ENCODE results near the gene BRAF. TPM values are rescaled to one million over a fixed set of nuclear protein-coding genes. Genes with fewer than 3 reads are reported as not detected.

BRAF gene
- total and polyA plus RNA-seq, 2 donors (not counting 3 experiments of a cell fraction or from before 2014, with no cell fraction given) = 6.6 to 26.2 TPM

DNA sequence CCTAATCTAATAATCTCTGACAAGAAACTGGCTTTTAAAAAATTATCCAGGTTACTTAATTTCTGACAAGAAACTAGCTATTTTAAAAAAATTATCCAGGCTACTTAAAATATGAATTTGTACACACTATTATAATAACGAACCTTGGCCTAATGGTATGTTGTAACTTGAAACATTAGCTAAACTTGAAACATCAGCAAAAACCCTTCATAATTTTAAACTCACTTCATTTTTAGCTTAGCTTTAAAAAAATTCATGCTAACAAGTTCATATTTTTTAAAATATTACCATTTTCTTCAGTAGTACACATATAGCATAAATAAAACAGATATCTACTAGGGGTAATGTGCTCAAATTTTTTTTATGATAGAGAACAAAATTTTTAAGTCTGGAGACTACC, 35.6 kb downstream of the BRAF start:
- TF ChIP-seq EZH2 (IDR thresholded peaks at IDR 0.05; ENCODE audit: borderline replicate concordance, low read depth, low read length, severe bottlenecking) (no peak), MYC (IDR thresholded peaks at IDR 0.05; ENCODE audit: low read depth, low read length) (no peak), GATA2 (IDR thresholded peaks at IDR 0.05; ENCODE audit: insufficient read depth, insufficient read length, low read depth, low read length) (no peak), POLR2AphosphoS5 (IDR thresholded peaks at IDR 0.05; ENCODE audit: insufficient read depth, low read depth, low read length) (no peak), POLR2A (IDR thresholded peaks at IDR 0.05; ENCODE audit: low read depth, low read length) (no peak), JUN (IDR thresholded peaks at IDR 0.05; ENCODE audit: borderline replicate concordance, insufficient read depth, insufficient read length, low read depth) (no peak), FOS (IDR thresholded peaks at IDR 0.05; ENCODE audit: borderline replicate concordance, insufficient read depth, low read length) (no peak)
- TF ChIP-seq, protein P1, sequence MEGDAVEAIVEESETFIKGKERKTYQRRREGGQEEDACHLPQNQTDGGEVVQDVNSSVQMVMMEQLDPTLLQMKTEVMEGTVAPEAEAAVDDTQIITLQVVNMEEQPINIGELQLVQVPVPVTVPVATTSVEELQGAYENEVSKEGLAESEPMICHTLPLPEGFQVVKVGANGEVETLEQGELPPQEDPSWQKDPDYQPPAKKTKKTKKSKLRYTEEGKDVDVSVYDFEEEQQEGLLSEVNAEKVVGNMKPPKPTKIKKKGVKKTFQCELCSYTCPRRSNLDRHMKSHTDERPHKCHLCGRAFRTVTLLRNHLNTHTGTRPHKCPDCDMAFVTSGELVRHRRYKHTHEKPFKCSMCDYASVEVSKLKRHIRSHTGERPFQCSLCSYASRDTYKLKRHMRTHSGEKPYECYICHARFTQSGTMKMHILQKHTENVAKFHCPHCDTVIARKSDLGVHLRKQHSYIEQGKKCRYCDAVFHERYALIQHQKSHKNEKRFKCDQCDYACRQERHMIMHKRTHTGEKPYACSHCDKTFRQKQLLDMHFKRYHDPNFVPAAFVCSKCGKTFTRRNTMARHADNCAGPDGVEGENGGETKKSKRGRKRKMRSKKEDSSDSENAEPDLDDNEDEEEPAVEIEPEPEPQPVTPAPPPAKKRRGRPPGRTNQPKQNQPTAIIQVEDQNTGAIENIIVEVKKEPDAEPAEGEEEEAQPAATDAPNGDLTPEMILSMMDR (IDR thresholded peaks at IDR 0.05; ENCODE audit: extremely low read depth in 1 of 2, insufficient read depth in 1 of 2, low read depth in 1 of 2, low read length in 2 of 2) = no peak
- TF ChIP-seq, protein P2, sequence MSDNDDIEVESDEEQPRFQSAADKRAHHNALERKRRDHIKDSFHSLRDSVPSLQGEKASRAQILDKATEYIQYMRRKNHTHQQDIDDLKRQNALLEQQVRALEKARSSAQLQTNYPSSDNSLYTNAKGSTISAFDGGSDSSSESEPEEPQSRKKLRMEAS (IDR thresholded peaks at IDR 0.05; ENCODE audit: insufficient read depth, insufficient read length) = no peak
- BruUV-seq (replicated peaks) = no TSS peak
- no peak overlapping the region for H3K4me2 ChIP-seq (ENCODE audit: insufficient read depth, low read length)
- H3K27ac ChIP-seq (ENCODE audit: insufficient read depth, low read depth, low read length) = no peak overlapping the region
- H3K36me3 ChIP-seq (ENCODE audit: control insufficient read depth in 2 of 2, extremely low read depth in 1 of 2, insufficient read depth in 2 of 2, low read length in 2 of 2) = no peaks in the 10 kb centered on the region
- no peaks in the 10 kb centered on the region for H3K9me1 ChIP-seq (replicated peaks; ENCODE audit: control insufficient read depth, extremely low read depth, insufficient read depth, low read length)
- H3K27me3 ChIP-seq (ENCODE audit: control insufficient read depth in 2 of 2, insufficient read depth in 2 of 2, low read length in 2 of 2) = no peaks in the 10 kb centered on the region
- H3K79me2 ChIP-seq (ENCODE audit: control insufficient read depth, insufficient read depth, low read length) = peaks cover 57% of the 10 kb centered on the region
- intact Hi-C loops (cut with micrococcal nuclease) (no loop called here), dilution Hi-C loops (cut with MboI; ENCODE audit: extremely low pct_ligation_motif_present, low sequenced_read_pairs) (no loop called here)
- H4K20me1 ChIP-seq (replicated peaks; ENCODE audit: control insufficient read depth, extremely low read depth, insufficient read depth, low read length) = peaks cover 6% of the 10 kb centered on the region
- H3K9me3 ChIP-seq (replicated peaks; ENCODE audit: control insufficient read depth, insufficient read depth, low read length) = no peaks in the 10 kb centered on the region
- no peak overlapping the region for H3K9ac ChIP-seq (replicated peaks; ENCODE audit: extremely low read depth, insufficient read depth, low read length)
- CTCF ChIA-PET = interaction anchor here (1.3 kb wide), 1 partner anchor 12 kb away, joined by 5 read pairs; no protein-coding TSS in a partner anchor
- no peak overlapping the region for H3K4me3 ChIP-seq (replicated peaks in 1 of 3; ENCODE audit: insufficient read depth in 1 of 3, low read depth in 1 of 3, low read length in 3 of 3)
- no peak overlapping the region for H2AFZ ChIP-seq (ENCODE audit: low read depth, low read length)
- H3K4me1 ChIP-seq (ENCODE audit: control insufficient read depth, extremely low read depth, insufficient read depth, low read length) = no peaks in the 10 kb centered on the region
- no peak for DNase-seq (ENCODE audit: low read depth, low spot score)
- POLR2A ChIA-PET = no interaction called here
- FAIRE-seq = no peak

Data from endothelial cell of umbilical vein (primary cell).